OCI-LY7 (cell line): ENCODE data around the gene CYP4F11. TPM values are rescaled to one million over a fixed set of nuclear protein-coding genes. Genes with fewer than 3 reads are reported as not detected.

Experiments
- BruUV-seq: library from RNA; stranded (reverse); fragments of 400-500 nt; replicated peaks from 2 replicates; lab custom pipeline; 2021; lab: Mats Ljungman, UMichigan
- CTCF ChIA-PET: fragments of 300-600 bp; sonication (Branson Sonifier 250); formaldehyde crosslinking; loops from one replicate; lab custom pipeline; 2022; ENCODE audit warnings: antibody characterized with exemption; ENCODE audit not compliant: unreplicated experiment; lab: Charles Lee
- POLR2A ChIA-PET: fragments of 300-600 bp; sonication (Branson Sonifier 250); formaldehyde crosslinking; loops from one replicate; lab custom pipeline; 2022; ENCODE audit warnings: antibody characterized with exemption; lab: Charles Lee
- DNase-seq: peaks from one replicate; pipeline ENCODE4 v3.0.0-alpha.2; 2015; ENCODE audit warnings: low spot score
- H2AFZ ChIP-seq: fragments of 200-600 bp; sonication (generic), shearing (Covaris generic); 2 replicates; pipeline ENCODE4 v1.6.1; 2014; ENCODE audit warnings: mild to moderate bottlenecking, antibody characterized with exemption, low read length, moderate library complexity
- H3K27ac ChIP-seq: fragments of 200-600 bp; sonication (generic); 2 replicates; pipeline ENCODE4 v1.5.1; 2014; ENCODE audit warnings: mixed run types, low read depth, mild to moderate bottlenecking, moderate library complexity, low read length, inconsistent platforms; ENCODE audit not compliant: poor library complexity, severe bottlenecking
- H3K36me3 ChIP-seq: fragments of 200-600 bp; sonication (generic); 2 replicates; pipeline ENCODE4 v1.6.1; 2014; ENCODE audit warnings: mild to moderate bottlenecking, antibody characterized with exemption, low read length, moderate library complexity, mixed read lengths; ENCODE audit not compliant: insufficient read depth
- H3K4me1 ChIP-seq: fragments of 200-600 bp; sonication (generic); 2 replicates; pipeline ENCODE4 v1.5.1; 2014; ENCODE audit warnings: mild to moderate bottlenecking, low read length; ENCODE audit not compliant: insufficient read depth, poor library complexity, severe bottlenecking
- H3K4me2 ChIP-seq: fragments of 200-600 bp; sonication (generic); 2 replicates; pipeline ENCODE4 v1.6.1; 2014; ENCODE audit warnings: mild to moderate bottlenecking, low read length
- H3K4me3 ChIP-seq: fragments of 200-600 bp; sonication (generic); 2 replicates; pipeline ENCODE4 v1.5.1; 2014; ENCODE audit warnings: mild to moderate bottlenecking, low read depth, low read length; ENCODE audit not compliant: poor library complexity, severe bottlenecking
- H3K79me2 ChIP-seq: fragments of 200-600 bp; sonication (generic); 2 replicates; pipeline ENCODE4 v1.6.1; 2016; ENCODE audit warnings: low read depth, mild to moderate bottlenecking, low read length, moderate library complexity, mixed read lengths; ENCODE audit not compliant: insufficient read depth
- H3K9me2 ChIP-seq: fragments of 200-600 bp; sonication (generic); 2 replicates; pipeline ENCODE4 v1.6.1; 2016; ENCODE audit warnings: mild to moderate bottlenecking, low read length, mixed read lengths; ENCODE audit not compliant: insufficient read depth
- H3K9me3 ChIP-seq: fragments of 200-600 bp; sonication (generic); 2 replicates; pipeline ENCODE4 v1.6.1; 2014; ENCODE audit warnings: mild to moderate bottlenecking, mixed run types, low read length, mixed read lengths
- H4K20me1 ChIP-seq: fragments of 200-600 bp; sonication (generic); 2 replicates; pipeline ENCODE4 v1.6.1; 2014; ENCODE audit warnings: mild to moderate bottlenecking, antibody characterized with exemption, low read length, moderate library complexity, mixed read lengths; ENCODE audit not compliant: insufficient read depth
- EZH2phosphoT487 ChIP-seq: fragments of 200-600 bp; sonication (generic); IDR thresholded peaks from 2 replicates; pipeline ENCODE4 v1.6.1; 2018; ENCODE audit warnings: low read depth, borderline replicate concordance, mild to moderate bottlenecking, mixed run types, antibody characterized with exemption, low read length, moderate library complexity, mixed read lengths
- intact Hi-C: fragments of 100-400 bp; cut with micrococcal nuclease; formaldehyde crosslinking; loops from one replicate; pipeline ENCODE4 v1.10.0; 2022; ENCODE audit not compliant: unreplicated experiment
- total RNA-seq, 2 experiments: library from RNA; depleted of rRNA in 1 of 2; stranded (reverse); fragments of >200 nt in 1 of 2; shearing (Covaris generic) in 1 of 2; gene quantifications; 2 replicates each; pipeline ENCODE4 v1.2.3, GENCODE V29; 2014 to 2022
- TF ChIP-seq, protein P1 (sequence below): fragments of 200-600 bp; sonication (generic); conservative IDR thresholded peaks from 2 replicates; pipeline ENCODE4 v1.5.1; 2014; ENCODE audit warnings: mild to moderate bottlenecking, antibody characterized with exemption, low read length, moderate library complexity, mixed read lengths

Gene CYP4F11
- total RNA-seq, 2 experiments from 2014 or later = 0.22 to 0.25 TPM

DNA sequence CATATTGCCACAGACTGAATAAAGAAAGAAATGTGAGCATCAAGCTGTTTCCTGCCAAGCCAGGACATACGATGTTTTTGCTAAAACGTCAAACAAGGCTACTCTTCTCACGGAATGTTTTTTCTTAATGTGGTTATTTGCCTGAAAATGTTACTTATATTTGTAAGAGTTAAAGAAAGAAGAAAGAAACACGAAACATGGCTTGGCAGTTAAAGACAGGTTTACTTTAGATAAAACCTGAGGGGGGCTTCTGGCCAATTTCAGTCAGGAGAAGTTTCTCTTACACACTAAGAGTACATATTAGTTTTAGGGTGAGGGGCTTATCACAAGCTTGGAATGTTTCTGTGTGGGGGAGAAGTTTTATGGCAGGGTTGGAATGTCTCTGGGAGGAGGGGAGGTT lies 10.1 kb upstream of the CYP4F11 start:
- Histone ChIP-seq H2AFZ (no peak overlapping the region), H3K27ac (no peak overlapping the region), H3K36me3 (no peaks in the 10 kb centered on the region), H3K4me1 (no peaks in the 10 kb centered on the region), H3K4me3 (no peak overlapping the region), H3K9me2 (no peaks in the 10 kb centered on the region), H3K9me3 (peaks cover 13% of the 10 kb centered on the region; the same call in 1 of the 2 replicates), H3K4me2 (no peak overlapping the region), H3K79me2 (no peaks in the 10 kb centered on the region), H4K20me1 (no peaks in the 10 kb centered on the region)
- no peak for DNase-seq
- ChIA-PET POLR2A (no interaction called here), CTCF (no interaction called here)
- TF ChIP-seq, protein P1, sequence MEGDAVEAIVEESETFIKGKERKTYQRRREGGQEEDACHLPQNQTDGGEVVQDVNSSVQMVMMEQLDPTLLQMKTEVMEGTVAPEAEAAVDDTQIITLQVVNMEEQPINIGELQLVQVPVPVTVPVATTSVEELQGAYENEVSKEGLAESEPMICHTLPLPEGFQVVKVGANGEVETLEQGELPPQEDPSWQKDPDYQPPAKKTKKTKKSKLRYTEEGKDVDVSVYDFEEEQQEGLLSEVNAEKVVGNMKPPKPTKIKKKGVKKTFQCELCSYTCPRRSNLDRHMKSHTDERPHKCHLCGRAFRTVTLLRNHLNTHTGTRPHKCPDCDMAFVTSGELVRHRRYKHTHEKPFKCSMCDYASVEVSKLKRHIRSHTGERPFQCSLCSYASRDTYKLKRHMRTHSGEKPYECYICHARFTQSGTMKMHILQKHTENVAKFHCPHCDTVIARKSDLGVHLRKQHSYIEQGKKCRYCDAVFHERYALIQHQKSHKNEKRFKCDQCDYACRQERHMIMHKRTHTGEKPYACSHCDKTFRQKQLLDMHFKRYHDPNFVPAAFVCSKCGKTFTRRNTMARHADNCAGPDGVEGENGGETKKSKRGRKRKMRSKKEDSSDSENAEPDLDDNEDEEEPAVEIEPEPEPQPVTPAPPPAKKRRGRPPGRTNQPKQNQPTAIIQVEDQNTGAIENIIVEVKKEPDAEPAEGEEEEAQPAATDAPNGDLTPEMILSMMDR = no peak
- no peak for TF ChIP-seq EZH2phosphoT487
- BruUV-seq = no TSS peak
- intact Hi-C loops = no loop called here

DNA sequence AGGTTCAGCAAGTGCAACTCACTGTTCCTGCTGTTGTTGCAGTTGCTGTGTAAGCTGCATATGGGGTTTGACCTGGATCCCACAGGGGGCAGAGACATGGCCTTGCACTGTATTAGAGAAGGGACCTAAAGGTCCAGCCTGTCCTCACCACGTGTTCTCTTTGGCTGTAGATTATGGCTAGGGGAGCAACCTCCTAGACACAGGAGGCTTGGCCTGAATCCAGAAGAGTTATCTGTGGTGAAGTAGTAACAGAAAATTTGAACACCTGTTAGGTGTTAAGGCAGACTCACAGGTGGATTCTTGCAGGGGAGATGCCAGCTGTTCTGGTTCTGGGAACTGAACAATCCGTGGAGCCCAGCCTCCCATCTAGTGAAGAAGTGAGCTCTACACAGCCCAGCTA lies 3.4 kb upstream of the CYP4F11 start:
- no peak for TF ChIP-seq EZH2phosphoT487
- TF ChIP-seq, protein P1 = no peak

DNA sequence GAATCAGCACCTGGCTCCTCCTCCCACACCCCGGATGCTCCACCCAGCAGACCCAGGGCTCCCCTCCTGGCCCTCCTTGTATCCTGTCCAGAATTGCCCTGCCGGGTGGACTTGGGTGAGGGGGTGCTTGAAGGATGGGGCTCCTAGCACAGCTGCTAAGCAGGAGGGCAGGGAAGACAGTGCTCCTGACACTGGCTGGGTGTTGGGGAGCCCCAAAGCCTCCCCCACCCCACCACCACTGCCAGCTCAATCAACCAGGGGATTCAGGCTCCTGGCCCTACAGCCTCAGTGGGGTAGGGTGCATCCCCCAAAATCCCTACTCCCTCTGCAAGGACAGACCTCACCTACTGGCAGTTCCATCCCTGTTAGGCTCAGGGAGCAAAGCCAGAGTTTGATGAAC lies 2.6 kb upstream of the CYP4F11 start:
- H3K36me3 ChIP-seq = no peaks in the 10 kb centered on the region
- no peaks in the 10 kb centered on the region for H4K20me1 ChIP-seq
- no peaks in the 10 kb centered on the region for H3K4me1 ChIP-seq
- no peaks in the 10 kb centered on the region for H3K9me2 ChIP-seq
- H3K4me3 ChIP-seq = no peak overlapping the region
- no TSS peak for BruUV-seq
- no peaks in the 10 kb centered on the region for H3K79me2 ChIP-seq
- CTCF ChIA-PET = no interaction called here
- H2AFZ ChIP-seq = no peak overlapping the region
- DNase-seq = no peak
- no peaks in the 10 kb centered on the region for H3K9me3 ChIP-seq
- no peak overlapping the region for H3K27ac ChIP-seq
- intact Hi-C loops = no loop called here
- TF ChIP-seq EZH2phosphoT487 = no peak
- TF ChIP-seq, protein P1 = no peak
- POLR2A ChIA-PET = no interaction called here
- H3K4me2 ChIP-seq = no peak overlapping the region

More for the DNA sequence above, 3.4 kb upstream of the CYP4F11 start:
- DNase-seq = no peak
- Histone ChIP-seq H3K9me3 (no peaks in the 10 kb centered on the region), H4K20me1 (no peaks in the 10 kb centered on the region), H3K4me2 (no peak overlapping the region), H2AFZ (no peak overlapping the region), H3K36me3 (no peaks in the 10 kb centered on the region), H3K79me2 (no peaks in the 10 kb centered on the region), H3K27ac (no peak overlapping the region), H3K4me3 (no peak overlapping the region), H3K4me1 (no peaks in the 10 kb centered on the region), H3K9me2 (no peaks in the 10 kb centered on the region)
- POLR2A ChIA-PET = no interaction called here
- CTCF ChIA-PET = no interaction called here
- intact Hi-C loops = no loop called here
- no TSS peak for BruUV-seq
